Body of pancreas (tissue), 4 donors: ENCODE data around the gene IVD. TPM values are rescaled to one million over a fixed set of nuclear protein-coding genes. Genes with fewer than 3 reads are reported as not detected.

Source experiments
- ATAC-seq: fragments of 150-250 bp; one replicate; pipeline ENCODE4 v1.9.1; 2016
- DNase-seq, 4 donors: peaks; one replicate each; pipeline ENCODE4 v3.0.0-alpha.2; 2019
- H3K27ac ChIP-seq, 4 donors: fragments of 200-600 bp; sonication (generic); 1 replicate in 3 of 4; 2 replicates in 1 of 4; pipeline versions ENCODE4 v1.5.1 to v1.6.1; 2016 to 2019; ENCODE audit warnings: mild to moderate bottlenecking in 1 of 4, mixed read lengths in 1 of 4, moderate library complexity in 1 of 4
- H3K27me3 ChIP-seq, 2 donors: fragments of 200-600 bp; sonication (generic); one replicate each; pipeline ENCODE4 v1.6.0; 2016; ENCODE audit warnings: mild to moderate bottlenecking in 1 of 2
- H3K36me3 ChIP-seq, 2 donors: fragments of 200-600 bp; sonication (generic); replicated peaks in 1 of 2; 2 replicates each; pipeline ENCODE4 v1.5.1; 2016; ENCODE audit warnings: low read depth in 2 of 2; ENCODE audit not compliant: insufficient read depth in 1 of 2
- H3K4me1 ChIP-seq: fragments of 200-600 bp; sonication (generic); one replicate; pipeline ENCODE4 v1.6.0; 2016
- H3K4me3 ChIP-seq, 2 donors: fragments of 200-600 bp; sonication (generic); 1 replicate in 1 of 2; 2 replicates in 1 of 2; pipeline ENCODE4 v1.5.1; 2016 to 2019
- H3K9me3 ChIP-seq, 3 donors: fragments of 200-600 bp; sonication (generic); 1 replicate in 2 of 3; 2 replicates in 1 of 3; pipeline ENCODE4 v1.5.1; 2016
- POLR2A ChIP-seq, 3 donors: fragments of 450-650 bp; IDR thresholded peaks; one replicate each; pipeline ENCODE4 v1.6.1; 2016; ENCODE audit warnings: antibody characterized with exemption in 3 of 3, mild to moderate bottlenecking in 2 of 3
- WGBS, 2 donors: methylation state at CpG; one replicate each; pipeline ENCODE4 v1.1.5; 2017; 5-methylcytosine and 5-hydroxymethylcytosine counted together
- intact Hi-C: fragments of 100-400 bp; cut with DNase I; formaldehyde crosslinking; loops from one replicate; pipeline ENCODE4 v1.15.1; 2023
- total RNA-seq, 2 donors: library from RNA; depleted of rRNA; stranded (reverse); fragments of >200 nt; gene quantifications; one replicate each; pipeline ENCODE4 v1.1.0, GENCODE V29; 2016
- TF ChIP-seq, protein P1 (sequence below), 7 experiments: fragments of 450-650 bp in 4 of 7; fragments of 200-600 bp in 3 of 7; sonication (generic) in 3 of 7; IDR thresholded peaks; one replicate each; pipeline ENCODE4 v1.5.1; 2016 to 2019; ENCODE audit warnings: antibody characterized with exemption in 7 of 7

IVD gene
- total RNA-seq, 2 donors from 2014 or later = 30.3 to 34.0 TPM

DNA sequence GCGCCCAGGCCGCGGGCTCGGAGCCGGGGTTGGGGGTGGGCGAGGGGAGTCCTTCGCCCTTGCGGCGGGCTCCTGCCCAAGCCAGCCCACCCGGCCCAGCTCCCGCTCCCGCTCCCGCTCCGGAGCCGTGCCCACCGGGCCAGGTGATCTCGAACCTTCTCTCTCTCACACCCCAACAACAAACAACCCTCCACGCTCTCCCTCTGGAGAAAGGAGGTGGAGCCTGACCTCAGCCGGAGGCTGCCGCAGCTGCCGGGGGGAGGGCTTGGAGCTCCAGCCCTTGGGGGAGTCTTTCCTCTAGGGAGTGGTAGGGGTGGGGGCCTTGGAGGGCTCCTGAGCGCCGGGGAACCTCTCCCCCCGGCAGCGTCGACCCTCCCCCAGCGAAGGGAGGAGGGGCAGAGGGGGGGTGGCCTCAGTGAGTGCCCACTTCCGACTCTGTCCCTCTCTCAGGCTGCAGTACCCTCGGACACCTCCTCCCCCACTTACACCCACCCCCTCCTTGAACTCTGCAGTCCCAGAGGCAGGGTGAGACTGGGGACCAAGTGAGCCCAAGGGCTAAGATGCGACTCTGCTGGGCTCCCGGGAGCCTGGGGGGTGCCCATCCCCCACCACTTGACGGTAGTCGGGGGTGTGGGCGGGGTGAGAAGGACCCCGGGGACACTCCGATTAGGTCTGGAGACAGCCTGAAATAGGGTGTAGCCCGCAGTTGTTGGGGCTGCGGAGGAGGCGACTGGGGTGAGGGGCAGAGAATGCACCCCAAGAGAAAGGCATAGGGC is 30.7 kb downstream of the IVD start:
- 5 to 10% methylated on average over 8 to 35 of the region's 39 CpGs for WGBS, 2 donors
- peak in 3 of 4 donors; percentile 16 to 54 (median 47) for DNase-seq
- Histone ChIP-seq H3K27ac (no peak overlapping the region), H3K9me3 (no peaks in the 10 kb centered on the region), H3K36me3 (no peaks in the 10 kb centered on the region), H3K4me1 (peaks cover 33% of the 10 kb centered on the region), H3K4me3 (peak overlapping the region in 1 of 2 donors; percentile 8), H3K27me3 (no peaks in the 10 kb centered on the region)
- TF ChIP-seq, protein P1, sequence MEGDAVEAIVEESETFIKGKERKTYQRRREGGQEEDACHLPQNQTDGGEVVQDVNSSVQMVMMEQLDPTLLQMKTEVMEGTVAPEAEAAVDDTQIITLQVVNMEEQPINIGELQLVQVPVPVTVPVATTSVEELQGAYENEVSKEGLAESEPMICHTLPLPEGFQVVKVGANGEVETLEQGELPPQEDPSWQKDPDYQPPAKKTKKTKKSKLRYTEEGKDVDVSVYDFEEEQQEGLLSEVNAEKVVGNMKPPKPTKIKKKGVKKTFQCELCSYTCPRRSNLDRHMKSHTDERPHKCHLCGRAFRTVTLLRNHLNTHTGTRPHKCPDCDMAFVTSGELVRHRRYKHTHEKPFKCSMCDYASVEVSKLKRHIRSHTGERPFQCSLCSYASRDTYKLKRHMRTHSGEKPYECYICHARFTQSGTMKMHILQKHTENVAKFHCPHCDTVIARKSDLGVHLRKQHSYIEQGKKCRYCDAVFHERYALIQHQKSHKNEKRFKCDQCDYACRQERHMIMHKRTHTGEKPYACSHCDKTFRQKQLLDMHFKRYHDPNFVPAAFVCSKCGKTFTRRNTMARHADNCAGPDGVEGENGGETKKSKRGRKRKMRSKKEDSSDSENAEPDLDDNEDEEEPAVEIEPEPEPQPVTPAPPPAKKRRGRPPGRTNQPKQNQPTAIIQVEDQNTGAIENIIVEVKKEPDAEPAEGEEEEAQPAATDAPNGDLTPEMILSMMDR (IDR thresholded peaks at IDR 0.05) = no peak
- TF ChIP-seq POLR2A (IDR thresholded peaks at IDR 0.05) = no peak
- intact Hi-C loops = no loop called here
- ATAC-seq = no peak

DNA sequence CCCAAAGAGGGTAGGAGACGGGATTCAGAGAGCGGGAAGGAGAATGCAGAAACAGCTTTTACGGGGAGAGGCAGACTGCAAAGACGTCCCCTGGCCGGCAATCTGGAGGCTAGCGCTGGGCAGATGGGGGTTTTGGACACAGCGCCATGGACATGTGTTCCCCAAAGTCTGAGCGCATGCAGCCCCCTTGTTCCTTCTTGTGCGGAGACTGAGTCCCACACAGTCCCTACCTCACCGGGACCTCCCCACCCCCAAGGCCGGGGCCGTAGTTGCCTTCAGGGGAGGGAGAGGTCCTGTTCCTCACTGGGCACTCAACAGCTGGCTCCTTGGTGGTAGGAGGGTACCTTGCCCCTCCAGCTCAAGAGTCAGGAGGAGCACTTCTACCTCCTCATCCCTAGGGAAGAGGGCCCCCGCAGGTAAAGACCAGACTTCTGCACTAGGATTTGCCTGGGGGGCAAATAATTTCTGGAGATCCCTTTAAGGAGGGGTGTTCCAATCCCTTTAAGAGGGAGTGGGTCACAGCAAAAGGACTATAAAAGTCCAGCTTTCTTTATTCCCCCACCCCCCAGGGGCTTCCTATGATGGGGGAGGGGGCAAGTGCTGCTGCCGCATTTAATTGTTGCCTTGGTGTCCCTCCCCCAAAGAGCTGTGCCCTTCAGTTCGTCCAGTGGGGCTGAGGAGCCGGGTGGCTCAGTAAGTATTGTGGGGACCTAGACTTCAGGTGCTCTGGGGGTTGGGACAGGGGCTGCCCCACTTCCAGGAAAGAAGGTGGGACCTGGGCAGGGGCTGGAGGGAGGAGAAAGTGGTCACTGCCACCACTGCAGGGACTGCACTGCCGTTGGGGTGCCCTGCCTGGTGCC is 31.5 kb downstream of the IVD start:
- intact Hi-C loops = no loop called here
- WGBS, 2 donors = 41 to 59% methylated on average over 16 to 17 of the region's 17 CpGs
- Histone ChIP-seq H3K36me3 (no peaks in the 10 kb centered on the region), H3K9me3 (no peaks in the 10 kb centered on the region), H3K27me3 (no peaks in the 10 kb centered on the region), H3K27ac (no peak overlapping the region), H3K4me3 (no peak overlapping the region), H3K4me1 (peaks cover 35% of the 10 kb centered on the region)
- no peak for TF ChIP-seq POLR2A (IDR thresholded peaks at IDR 0.05)
- ATAC-seq = no peak
- DNase-seq = no peak

DNA sequence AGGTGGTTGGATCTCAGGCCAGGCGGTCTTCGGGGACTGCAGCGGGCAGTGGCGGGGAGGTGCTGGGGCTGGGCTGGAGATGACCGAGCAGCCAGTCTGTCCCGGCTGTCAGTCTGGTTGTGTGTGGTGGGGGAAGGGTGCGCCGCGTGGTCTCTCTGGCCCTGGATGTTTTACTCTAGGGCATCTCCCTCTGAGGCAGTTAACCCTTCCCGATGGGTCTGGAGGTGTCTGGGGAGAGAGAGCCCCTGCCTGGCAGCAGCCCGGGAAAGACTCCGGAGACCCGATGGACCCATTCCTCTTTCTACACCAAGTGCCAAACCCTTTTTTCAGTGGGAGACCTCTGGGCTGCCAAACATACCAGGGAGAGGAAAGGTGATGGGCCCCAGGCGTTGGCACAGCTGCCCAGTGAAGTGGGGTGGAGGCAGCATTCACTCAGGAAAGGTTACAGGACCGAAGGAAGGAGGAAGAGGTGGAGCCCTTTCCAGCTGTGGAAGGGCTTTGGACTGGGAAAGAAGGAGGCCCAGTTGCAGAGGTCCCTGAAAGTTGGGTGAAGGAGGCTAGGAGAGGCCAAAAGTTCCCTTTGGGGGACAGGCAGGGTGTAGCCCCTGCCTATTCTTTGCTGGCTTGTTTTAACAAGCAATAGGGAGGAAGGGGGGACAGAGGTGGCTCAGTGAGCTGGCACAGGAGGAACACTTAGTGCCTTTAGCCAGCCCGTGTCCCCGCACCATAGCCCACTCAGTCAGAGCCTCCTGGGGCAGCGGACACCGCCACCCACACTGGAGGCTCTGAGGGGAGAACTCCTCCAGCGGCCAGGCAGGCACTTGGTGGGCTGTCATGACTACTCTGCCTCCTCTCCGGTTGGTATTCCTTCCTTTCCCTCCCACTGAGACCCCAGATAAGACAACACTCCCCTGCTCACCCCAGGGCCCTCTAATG is 32.4 kb downstream of the IVD start:
- peaks cover 44% of the 10 kb centered on the region for H3K4me1 ChIP-seq
- H3K4me3 ChIP-seq = no peak overlapping the region
- ATAC-seq (no peak), DNase-seq (peak in 1 of 4 donors; percentile 27)
- no peaks in the 10 kb centered on the region for H3K36me3 ChIP-seq
- no peak for TF ChIP-seq POLR2A (IDR thresholded peaks at IDR 0.05)
- TF ChIP-seq, protein P1 (IDR thresholded peaks at IDR 0.05) = no peak
- no peaks in the 10 kb centered on the region for H3K27me3 ChIP-seq
- WGBS, 2 donors = 70 to 80% methylated on average over 18 to 21 of the region's 21 CpGs
- peak overlapping the region; percentile 71 to 87 (median 84) for H3K27ac ChIP-seq
- H3K9me3 ChIP-seq = no peaks in the 10 kb centered on the region
- intact Hi-C loops = no loop called here

DNA sequence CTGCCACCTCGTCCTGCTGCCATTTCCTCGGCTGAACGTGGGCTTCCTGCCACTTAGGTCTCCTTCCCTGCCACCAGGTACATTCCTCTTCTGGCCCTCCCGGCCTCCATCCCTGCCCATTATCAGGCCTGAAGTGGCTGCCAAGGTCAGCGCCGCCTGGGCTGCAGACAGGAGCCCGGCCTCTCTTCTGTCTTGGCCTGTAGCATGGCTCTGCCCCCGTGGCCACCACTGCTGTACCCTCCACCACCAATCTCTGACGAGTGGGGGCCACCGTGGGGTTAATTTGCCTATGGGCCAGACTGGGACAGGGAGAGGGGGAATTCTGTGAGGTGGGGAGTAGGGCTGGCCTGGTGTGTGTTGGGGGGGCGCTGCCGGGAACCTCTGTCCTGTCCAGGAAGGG is 33.1 kb downstream of the IVD start:
- Histone ChIP-seq H3K4me1 (peaks cover 51% of the 10 kb centered on the region), H3K27ac (peak overlapping the region; percentile 71 to 87 (median 84)), H3K9me3 (no peaks in the 10 kb centered on the region), H3K36me3 (no peaks in the 10 kb centered on the region), H3K27me3 (no peaks in the 10 kb centered on the region), H3K4me3 (no peak overlapping the region)
- peak; percentile 57 to 72 (median 62) for DNase-seq
- intact Hi-C loops = no loop called here
- 24 to 27% methylated on average over 10 to 12 of the region's 12 CpGs for WGBS, 2 donors
- no peak for ATAC-seq
- no peak for TF ChIP-seq POLR2A (IDR thresholded peaks at IDR 0.05)
- TF ChIP-seq, protein P1 (IDR thresholded peaks at IDR 0.05) = no peak
